Measurements from ENCODE around the gene RDH5. TPM values are rescaled to one million over a fixed set of nuclear protein-coding genes. Genes with fewer than 3 reads are reported as not detected.

Gene RDH5
- total RNA-seq, 4 donors from 2014 or later, result 28.0 to 54.6 (median 38.4) TPM

- Histone ChIP-seq H3K4me3 (peak overlapping the region in 3 of 4 donors; percentile 68 to 90 (median 68)), H3K4me1 (peaks cover 0 to 74% (median 45%) of the 10 kb centered on the region in 4 donors), H3K36me3 (peaks cover 0 to 49% (median 6%) of the 10 kb centered on the region in 3 donors), H3K27me3 (no peaks in the 10 kb centered on the region), H3K9me3 (no peaks in the 10 kb centered on the region), H3K27ac (peak overlapping the region; percentile 94 to 100 (median 98))
- no peak for DNase-seq (ENCODE audit: low spot score in 2 of 2)
- 11 to 18% methylated on average over 8 to 10 of the region's 10 CpGs for WGBS, 2 donors
- TF ChIP-seq EP300 (IDR thresholded peaks at IDR 0.05), result no peak
- TF ChIP-seq CTCF (IDR thresholded peaks at IDR 0.05), result no peak
- no peak for TF ChIP-seq POLR2A (IDR thresholded peaks at IDR 0.05)
Observed at GRCh38 chr12:55726971-55727370, 6.8 kb downstream of the RDH5 start.

- DNase-seq (ENCODE audit: low spot score in 2 of 2), result peak in 1 of 2 donors; percentile 75
- peaks cover 0 to 72% (median 45%) of the 10 kb centered on the region in 4 donors for H3K4me1 ChIP-seq
- no peak for TF ChIP-seq EP300 (IDR thresholded peaks at IDR 0.05)
Observed at GRCh38 chr12:55727643-55728185, 7.5 kb downstream of the RDH5 start.

GRCh38 chr12:55728186-55728938, 8.2 kb downstream of the RDH5 start:
- peaks cover 0 to 66% (median 45%) of the 10 kb centered on the region in 4 donors for H3K4me1 ChIP-seq
- peaks cover 0 to 39% (median 6%) of the 10 kb centered on the region in 3 donors for H3K36me3 ChIP-seq
- peak overlapping the region; percentile 94 to 100 (median 98) for H3K27ac ChIP-seq
- peak overlapping the region; percentile 68 to 90 (median 78) for H3K4me3 ChIP-seq
- TF ChIP-seq EP300 (IDR thresholded peaks at IDR 0.05) (peak; percentile 16 to 48), CTCF (IDR thresholded peaks at IDR 0.05) (peak in 1 of 5 experiments; percentile 28), POLR2A (IDR thresholded peaks at IDR 0.05) (no peak)
- DNase-seq (ENCODE audit: low spot score in 2 of 2), result peak; percentile 67 to 76
- no peaks in the 10 kb centered on the region for H3K9me3 ChIP-seq
- WGBS, 2 donors, result 1% methylated on average over 15 to 60 of the region's 61 CpGs
- H3K27me3 ChIP-seq, result no peaks in the 10 kb centered on the region

More at GRCh38 chr12:55727643-55728185, 7.5 kb downstream of the RDH5 start:
- Histone ChIP-seq H3K27ac (peak overlapping the region; percentile 94 to 100 (median 98)), H3K9me3 (no peaks in the 10 kb centered on the region), H3K27me3 (no peaks in the 10 kb centered on the region), H3K4me3 (peak overlapping the region; percentile 68 to 90 (median 78)), H3K36me3 (peaks cover 0 to 45% (median 6%) of the 10 kb centered on the region in 3 donors)
- WGBS, 2 donors, result 1 to 4% methylated on average over 9 of the region's 9 CpGs

GRCh38 chr12:55728939-55729818, 9.0 kb downstream of the RDH5 start, which contains the start of gene CD63:
Gene CD63, minus strand, starts transcription at chr12:55729009. Its CDS starts 668 bp downstream, at chr12:55728341.
- 0% methylated on average over 20 to 31 of the region's 61 CpGs for WGBS, 2 donors
- Histone ChIP-seq H3K4me3 (peak within 1 kb of the TSS; percentile 68 to 90 (median 78)), H3K27ac (peak within 1 kb of the TSS; percentile 94 to 100 (median 98)), H3K9me3 (no peaks in the 10 kb centered on the region), H3K36me3 (peaks cover 0 to 30% (median 6%) of the 10 kb centered on the region in 3 donors), H3K4me1 (peaks cover 0 to 58% (median 39%) of the 10 kb centered on the region in 4 donors), H3K27me3 (no peaks in the 10 kb centered on the region)
- DNase-seq (ENCODE audit: low spot score in 2 of 2), result peak; percentile 90 to 93
- TF ChIP-seq EP300 (IDR thresholded peaks at IDR 0.05) (peak; percentile 65 to 91), CTCF (IDR thresholded peaks at IDR 0.05) (peak in 2 of 5 experiments; percentile 20 to 22), POLR2A (IDR thresholded peaks at IDR 0.05) (peak; percentile 89 to 90)
